HG03045 (cell line): ENCODE measurements around the gene MEAF6.
A peak's percentile ranks its signal among the peaks of the same experiment; 100 is the strongest.

Experiments
- ATAC-seq: cut with Tn5 transposase; IDR thresholded peaks from one replicate; pipeline ENCODE4 v1.9.1; 2021; ENCODE audit warnings: mild to moderate bottlenecking, moderate library complexity; ENCODE audit not compliant: unreplicated experiment

The MEAF6 gene

GRCh38 chr1:37485902-37486679 is 28.5 kb downstream of the MEAF6 start:
- no peak for ATAC-seq

- ATAC-seq: no peak
Observed at GRCh38 chr1:37484325-37485051, 30.1 kb downstream of the MEAF6 start.

- no peak for ATAC-seq
Observed at GRCh38 chr1:37483785-37484184, 30.8 kb downstream of the MEAF6 start.

- no peak for ATAC-seq
Observed at GRCh38 chr1:37482796-37483744, 31.5 kb downstream of the MEAF6 start.

- no peak for ATAC-seq
Observed at GRCh38 chr1:37482004-37482785, 32.4 kb downstream of the MEAF6 start.

GRCh38 chr1:37481289-37482003 is 33.1 kb downstream of the MEAF6 start:
- ATAC-seq: no peak

GRCh38 chr1:37480581-37481288 is 33.8 kb downstream of the MEAF6 start:
- ATAC-seq: no peak

DNA sequence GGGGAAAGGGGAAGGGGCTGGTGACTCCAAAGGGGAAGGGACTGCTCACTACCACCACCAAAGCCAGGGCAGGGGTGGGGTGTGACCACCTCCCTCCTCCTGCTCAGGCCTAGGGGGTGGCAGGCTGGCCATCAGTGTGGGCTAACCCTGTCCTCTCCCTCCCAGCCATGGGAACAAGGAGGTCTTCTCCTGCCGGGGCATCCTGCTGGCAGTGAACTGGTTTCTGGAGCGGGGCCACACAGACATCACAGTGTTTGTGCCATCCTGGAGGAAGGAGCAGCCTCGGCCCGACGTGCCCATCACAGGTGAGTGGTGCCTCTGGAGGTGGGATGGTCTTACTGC is 34.5 kb downstream of the MEAF6 start:
- ATAC-seq: no peak

DNA sequence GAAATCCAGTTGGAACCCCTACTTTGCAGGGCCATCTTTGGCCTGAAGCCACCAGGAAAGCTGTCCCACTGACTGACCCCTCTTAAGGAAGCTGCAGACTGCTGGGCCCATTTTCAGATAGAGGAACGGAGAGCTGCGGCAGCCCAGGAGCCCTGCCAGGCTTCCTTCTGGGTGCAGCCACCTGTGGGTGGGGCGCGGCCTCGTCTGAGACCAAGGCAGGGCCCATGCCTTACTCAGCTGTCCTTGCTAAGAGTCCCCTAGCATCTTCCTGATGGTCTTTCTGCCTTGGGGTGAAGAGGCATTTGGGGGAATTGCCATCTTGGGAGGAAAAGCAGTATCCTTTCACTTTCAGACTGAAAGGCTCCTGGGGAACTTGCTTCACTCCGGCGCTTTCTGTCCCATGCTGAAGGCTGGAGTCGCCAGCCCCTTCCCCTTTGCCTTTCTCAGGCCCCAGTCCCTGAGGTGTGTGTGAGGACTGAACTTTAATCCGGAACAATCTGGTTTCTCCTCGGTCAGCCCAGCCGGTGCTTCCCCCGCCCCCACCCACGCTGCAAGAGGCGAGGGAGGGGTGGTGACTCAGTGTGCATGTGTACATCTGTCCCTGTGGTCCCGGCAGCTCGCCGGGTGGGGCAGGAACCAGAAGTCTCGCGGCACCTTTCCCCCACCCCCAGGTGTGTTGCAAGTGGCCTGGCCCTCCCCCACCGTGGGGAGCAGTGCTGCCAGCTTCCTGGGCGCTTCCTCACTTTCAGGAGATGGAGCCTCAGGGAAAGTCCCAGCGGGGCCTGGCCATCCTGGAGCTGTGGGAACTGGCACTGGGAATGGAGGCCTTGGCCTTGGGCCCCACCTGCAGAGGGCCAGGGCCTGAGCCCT is 35.1 kb downstream of the MEAF6 start:
- peak; percentile 30 for ATAC-seq

DNA sequence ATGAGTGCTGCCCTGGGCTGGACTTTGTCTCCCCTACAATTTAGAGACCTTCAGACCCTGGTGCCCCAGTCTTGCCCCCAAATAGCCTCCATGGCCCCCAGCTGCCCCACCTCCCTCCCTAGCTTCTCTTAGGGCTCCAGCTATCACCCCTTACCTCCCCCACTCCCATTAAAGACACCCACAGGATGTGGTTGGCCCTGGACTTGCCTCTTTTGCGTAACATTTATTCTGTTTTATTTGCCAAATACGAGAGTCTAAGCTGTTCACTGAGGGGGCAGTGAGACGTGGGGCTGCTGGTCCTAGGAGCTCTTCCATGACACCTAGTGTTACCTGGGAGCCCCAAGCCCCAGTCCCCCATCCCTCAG is 35.7 kb downstream of the MEAF6 start:
- no peak for ATAC-seq

- ATAC-seq: no peak
Observed at GRCh38 chr1:37478451-37478881, 36.1 kb downstream of the MEAF6 start.

GRCh38 chr1:37477946-37478345 is 36.6 kb downstream of the MEAF6 start:
- ATAC-seq: no peak

- ATAC-seq: peak; percentile 37
Observed at GRCh38 chr1:37477198-37477931, 37.2 kb downstream of the MEAF6 start.

- ATAC-seq: no peak
Observed at GRCh38 chr1:37476460-37477197, 37.9 kb downstream of the MEAF6 start.

DNA sequence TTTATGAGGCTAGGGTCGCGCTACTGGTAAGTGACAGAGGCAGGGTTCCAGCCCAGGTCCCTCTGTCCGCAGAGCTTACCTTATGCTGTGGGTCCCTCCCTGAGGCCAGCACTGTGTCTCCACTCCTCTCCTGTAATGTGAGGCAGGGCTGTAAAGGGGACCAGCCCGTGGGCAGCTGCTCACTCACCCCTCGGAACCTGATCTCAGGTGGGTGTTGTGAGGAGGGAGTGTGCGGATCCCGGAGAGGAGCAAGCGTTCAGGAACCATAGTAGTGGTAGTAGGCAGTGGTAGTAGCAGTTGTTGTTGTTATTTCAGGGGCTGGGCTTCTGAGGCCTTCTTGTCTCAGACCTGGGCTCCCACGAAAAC is 38.5 kb downstream of the MEAF6 start:
- ATAC-seq: no peak

DNA sequence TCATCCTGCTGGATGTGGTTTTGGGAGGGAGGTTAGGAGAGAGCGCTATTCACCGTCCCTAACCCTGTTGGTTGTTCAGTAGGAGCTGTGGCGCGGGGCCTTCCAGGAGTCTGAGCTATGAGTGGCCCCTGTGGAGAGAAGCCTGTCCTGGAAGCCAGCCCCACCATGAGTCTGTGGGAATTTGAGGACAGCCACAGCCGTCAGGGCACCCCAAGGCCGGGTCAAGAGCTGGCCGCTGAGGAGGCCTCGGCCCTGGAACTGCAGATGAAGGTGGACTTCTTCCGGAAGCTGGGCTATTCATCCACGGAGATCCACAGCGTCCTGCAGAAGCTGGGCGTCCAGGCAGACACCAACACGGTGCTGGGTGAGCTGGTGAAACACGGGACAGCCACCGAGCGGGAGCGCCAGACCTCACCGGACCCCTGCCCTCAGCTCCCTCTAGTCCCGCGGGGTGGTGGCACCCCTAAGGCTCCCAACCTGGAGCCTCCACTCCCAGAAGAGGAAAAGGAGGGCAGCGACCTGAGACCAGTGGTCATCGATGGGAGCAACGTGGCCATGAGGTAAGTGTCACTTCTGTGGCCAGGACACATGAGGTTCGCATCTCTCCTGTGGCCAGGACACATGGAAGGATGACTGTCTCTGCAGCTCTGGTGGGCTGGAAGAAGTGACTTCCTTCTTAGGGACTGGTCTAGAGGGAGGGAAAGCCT is 39.0 kb downstream of the MEAF6 start:
- no peak for ATAC-seq
